GM21737 (cell line): ENCODE data around the gene CUX1.
"Not testable (repeated sequence)": the region's sequence is repeated elsewhere in the genome, so short reads cannot be mapped to it uniquely, and the experiment has no call there.

Experiments
- ATAC-seq: cut with Tn5 transposase; IDR thresholded peaks from one replicate; pipeline ENCODE4 v1.9.1; 2021; ENCODE audit warnings: mild to moderate bottlenecking, moderate library complexity; ENCODE audit not compliant: unreplicated experiment

CUX1 gene

DNA sequence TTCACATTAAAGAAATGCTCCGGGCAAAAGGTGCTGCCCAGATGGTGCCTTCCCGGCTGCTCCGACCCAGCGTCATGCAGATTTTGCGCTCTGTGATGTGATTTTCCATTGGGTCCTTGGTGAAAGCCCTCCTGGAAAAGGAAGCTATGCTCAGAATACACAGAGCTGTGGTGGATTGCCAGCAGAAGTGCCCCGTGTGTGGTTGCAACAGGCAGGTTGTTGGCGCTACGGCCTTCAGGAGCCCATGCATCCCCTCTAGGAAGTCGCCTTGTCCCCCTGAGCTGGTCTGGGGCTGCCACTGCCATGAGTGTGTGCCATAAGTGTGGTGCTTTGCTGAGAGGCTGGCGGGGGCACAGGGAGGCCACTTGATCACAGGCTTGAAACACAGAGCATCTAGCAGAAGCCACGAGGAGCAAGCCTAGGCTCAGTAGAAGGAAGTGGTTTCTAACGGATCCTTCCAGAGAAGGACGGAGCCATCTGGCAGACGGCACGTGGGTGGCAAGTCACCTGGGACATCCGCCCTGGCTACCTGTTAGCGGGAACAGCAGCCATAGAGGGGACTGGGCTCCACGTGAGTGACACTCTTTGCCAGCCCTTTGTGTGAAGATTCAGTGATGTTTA, 210.9 kb downstream of the CUX1 start:
- no peak for ATAC-seq

- no peak for ATAC-seq
Measured at GRCh38 chr7:102029616-102030015, 212.2 kb downstream of the CUX1 start.

- ATAC-seq, result no peak
Measured at GRCh38 chr7:102030696-102031095, 213.3 kb downstream of the CUX1 start.

GRCh38 chr7:102036958-102037357, 219.5 kb downstream of the CUX1 start:
- no peak for ATAC-seq

DNA sequence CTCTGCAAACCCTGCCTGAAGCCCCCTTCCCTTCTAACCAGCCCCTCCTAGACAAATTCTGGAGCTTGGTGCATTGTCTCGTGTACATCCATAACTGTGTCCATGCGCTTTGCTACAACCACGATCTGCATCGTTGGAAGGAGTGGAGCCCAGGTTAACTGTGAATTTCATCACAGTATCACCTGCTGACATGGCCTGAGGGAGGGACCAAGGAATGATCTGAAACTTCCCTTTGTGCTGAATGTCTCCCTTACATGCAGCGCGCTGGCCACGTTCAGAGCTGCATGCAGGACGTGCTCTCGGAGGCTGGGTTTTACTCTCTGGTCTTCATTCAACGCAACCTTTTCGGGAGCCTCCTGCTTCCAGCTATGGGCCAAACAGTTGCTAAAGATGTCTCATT, 222.3 kb downstream of the CUX1 start:
- no peak for ATAC-seq

DNA sequence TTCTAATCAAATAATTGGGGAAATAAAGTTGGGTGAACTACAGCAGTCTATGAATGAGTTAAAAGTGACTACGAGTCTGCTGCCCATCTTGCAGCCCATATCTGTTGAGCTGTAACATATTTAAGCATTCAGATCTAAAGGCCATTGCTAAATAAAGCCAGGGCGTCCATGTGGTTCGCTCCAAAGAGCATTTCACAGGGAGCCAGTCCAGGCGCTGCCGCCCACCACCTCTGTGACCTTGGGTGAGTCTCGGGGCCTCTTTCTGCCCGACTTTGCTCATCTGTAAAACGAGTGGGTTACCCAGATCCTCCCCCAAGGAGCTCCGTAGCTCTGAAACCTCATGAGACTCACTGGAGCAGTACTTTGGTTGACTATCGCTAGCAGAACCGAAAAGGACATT, 223.1 kb downstream of the CUX1 start:
- no peak for ATAC-seq

- no peak for ATAC-seq
Measured at GRCh38 chr7:102042016-102042656, 224.7 kb downstream of the CUX1 start.

DNA sequence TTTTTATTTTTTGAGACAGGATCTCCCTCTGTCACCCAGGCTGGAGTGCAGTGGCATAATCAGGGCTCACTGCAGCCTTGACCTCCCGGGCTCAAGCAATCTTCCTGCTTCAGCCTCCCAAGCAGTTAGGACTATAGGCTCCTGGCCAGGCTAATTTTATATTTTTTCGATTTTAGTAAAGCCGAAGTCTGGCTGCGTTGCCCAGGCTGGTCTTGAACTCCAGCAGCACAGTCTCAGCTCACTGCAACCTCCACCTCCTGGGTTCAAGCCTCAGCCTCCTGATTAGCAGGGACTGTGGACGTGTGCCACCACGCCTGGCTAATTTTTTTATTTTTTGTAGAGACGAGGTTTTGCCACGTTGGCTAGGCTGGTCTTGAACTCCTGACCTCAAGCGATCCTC, 225.4 kb downstream of the CUX1 start:
- not testable (repeated sequence) for ATAC-seq

- no peak for ATAC-seq
Measured at GRCh38 chr7:102044641-102044983, 227.2 kb downstream of the CUX1 start.

GRCh38 chr7:102044984-102045673, 227.7 kb downstream of the CUX1 start:
- ATAC-seq, result no peak

DNA sequence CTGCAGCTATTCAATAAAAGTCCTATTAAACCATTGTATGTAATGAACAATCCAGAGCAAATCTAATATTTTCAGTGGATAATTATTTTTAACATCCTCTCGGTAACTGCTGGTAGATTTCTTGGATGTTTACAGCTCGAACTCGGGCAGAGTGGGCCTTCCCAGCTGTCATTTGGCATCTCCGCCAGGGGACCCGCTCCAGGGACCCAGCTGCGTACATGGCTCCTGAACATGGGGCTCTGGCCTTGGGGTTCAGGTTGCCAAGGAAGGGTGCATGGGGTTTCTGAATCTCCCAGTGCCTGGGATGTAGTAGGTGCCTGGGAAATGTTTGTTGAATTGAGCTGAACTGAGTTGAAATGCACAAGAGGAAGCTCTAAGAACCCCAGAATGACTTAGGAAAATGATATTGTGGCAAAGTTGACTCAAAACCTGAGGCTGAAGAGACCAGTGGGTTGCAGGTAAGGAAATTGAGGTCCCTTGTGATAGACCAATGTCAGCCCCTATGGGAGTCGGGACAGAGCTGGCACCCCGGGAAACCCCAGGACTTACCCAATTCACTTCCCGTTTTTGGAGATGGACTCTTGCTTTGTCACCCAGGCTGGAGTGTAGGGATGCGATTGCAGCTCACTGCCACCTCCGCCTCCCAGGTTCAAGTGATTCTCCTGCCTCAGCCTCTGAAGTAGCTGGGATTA, 228.4 kb downstream of the CUX1 start:
- ATAC-seq, result no peak

DNA sequence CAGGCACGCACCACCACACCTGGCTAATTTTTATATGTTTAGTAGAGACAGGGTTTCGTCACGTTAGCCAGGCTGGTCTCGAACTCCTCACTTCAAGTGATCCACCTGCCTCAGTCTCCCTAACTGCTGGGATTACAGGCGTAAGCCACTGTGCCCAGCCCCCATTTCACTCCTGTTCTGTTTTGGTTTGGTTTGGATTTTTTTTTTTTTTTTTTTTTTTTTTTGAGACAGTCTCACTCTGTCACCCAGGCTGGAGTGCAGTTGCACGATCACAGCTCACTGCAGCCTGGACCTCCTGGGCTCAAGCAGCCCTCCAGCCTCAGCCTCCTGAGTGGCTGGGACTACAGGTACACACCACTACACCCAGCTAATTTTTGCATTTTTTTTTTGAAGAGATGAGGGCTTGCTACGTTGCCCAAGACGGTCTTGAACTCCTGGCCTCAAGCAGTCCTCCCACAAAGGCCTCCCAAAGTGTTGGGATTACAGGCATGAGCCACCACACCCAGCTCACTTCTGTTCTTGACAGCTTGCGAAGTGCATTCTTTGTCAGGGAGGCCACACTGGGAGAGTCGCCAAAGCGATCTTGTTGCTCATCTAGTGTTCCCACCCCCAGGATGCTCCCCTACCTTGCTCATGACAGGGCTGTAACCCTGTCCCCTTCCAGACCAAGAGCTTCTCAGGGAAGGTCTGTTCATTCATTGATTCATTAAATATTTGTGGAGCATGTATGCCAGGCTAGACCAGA, 229.1 kb downstream of the CUX1 start:
- no peak for ATAC-seq

DNA sequence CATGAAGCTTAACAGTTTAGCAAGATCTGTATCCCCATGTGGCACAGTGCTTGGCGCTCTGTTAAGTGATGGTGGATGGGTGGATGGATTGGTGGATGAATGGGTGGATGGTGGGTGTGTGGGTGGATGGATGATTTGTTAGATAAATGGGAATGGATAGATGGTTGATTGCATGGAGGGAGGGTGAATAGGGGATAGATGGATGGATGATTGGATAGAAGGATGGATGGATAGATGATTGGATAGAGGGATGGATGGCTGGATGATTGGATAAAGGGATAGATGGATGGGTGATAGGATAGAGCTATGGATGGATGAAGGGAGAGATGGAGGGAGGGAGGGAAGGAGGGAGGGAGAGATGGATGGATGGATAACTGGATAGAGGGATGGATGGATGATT, 229.7 kb downstream of the CUX1 start:
- ATAC-seq, result no peak

- ATAC-seq, result no peak
Measured at GRCh38 chr7:102049765-102050164, 232.3 kb downstream of the CUX1 start.

DNA sequence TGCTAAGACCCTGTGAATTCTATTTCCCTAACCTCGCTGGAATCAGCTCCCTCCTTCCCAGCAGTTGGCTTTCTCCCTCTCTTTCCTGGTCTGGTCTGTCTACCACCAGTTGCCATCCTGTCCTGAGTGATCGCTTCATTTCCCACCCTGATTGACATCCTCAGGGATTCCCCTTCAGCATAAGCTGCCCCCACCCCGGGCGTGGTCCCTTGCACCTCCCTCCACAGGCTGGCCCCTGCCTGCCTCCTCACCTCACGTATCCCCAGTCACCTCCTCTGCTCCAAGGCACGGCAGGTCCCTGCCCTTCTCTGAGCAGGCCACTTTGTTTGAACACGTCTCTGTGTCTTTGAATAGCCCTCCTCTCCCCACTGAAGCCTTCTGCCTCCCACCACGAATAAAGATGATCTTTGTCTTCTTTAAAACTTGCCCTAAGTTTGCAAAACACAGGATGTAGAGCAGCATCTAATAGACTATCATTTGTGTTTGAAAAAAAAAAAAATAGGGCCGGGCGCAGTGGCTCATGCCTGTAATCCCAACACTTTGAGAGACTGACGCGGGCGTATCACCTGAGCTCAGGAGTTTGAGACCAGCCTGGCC, 233.5 kb downstream of the CUX1 start:
- ATAC-seq, result no peak

- not testable (repeated sequence) for ATAC-seq
Measured at GRCh38 chr7:102051736-102052135, 234.3 kb downstream of the CUX1 start.

GRCh38 chr7:102054158-102054557, 236.7 kb downstream of the CUX1 start:
- ATAC-seq, result no peak

GRCh38 chr7:102055181-102055976, 238.0 kb downstream of the CUX1 start:
- no peak for ATAC-seq

GRCh38 chr7:102059524-102059923, 242.1 kb downstream of the CUX1 start:
- no peak for ATAC-seq

DNA sequence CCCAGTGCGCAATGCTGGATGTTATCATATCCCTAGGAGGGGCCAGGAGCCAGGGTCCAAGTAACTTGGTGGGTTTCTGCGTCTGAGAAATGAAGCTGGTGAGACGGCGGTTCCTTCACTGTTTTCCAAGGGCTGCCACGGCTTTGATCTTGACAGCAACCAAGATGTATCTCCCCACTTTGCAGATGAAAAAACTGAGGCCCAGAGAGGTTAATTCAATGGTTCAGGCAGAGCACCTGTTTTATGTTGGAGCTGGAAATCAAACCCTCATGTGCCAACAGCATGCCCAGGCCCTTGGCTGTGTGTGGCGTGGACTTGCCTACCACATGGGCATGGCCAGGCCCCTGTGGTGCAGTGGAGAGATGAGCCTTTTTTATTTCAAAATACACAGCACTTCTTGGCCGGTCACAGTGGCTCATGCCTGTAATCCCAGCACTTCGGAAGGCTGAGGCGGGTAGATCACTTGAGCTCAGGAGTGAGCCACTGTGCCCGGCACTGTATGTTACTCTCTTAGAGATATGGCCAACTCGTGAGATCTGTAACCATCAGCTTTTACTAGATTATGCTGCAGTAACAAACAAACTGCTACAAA, 244.0 kb downstream of the CUX1 start:
- no peak for ATAC-seq
